Neutrophil (primary cell): Measurements from ENCODE around the gene ABCB11.

ENCODE experiments used
- H3K27ac ChIP-seq: fragments of 200-600 bp; sonication (generic); 2 replicates; pipeline ENCODE4 v1.5.1; 2016; ENCODE audit warnings: mild to moderate bottlenecking, moderate library complexity
- H3K27me3 ChIP-seq: fragments of 200-600 bp; sonication (generic); 2 replicates; pipeline ENCODE4 v1.6.0; 2016; ENCODE audit warnings: mild to moderate bottlenecking
- H3K36me3 ChIP-seq: fragments of 200-600 bp; sonication (generic); 2 replicates; pipeline ENCODE4 v1.5.1; 2017
- H3K4me1 ChIP-seq, 2 experiments: fragments of 200-600 bp in 1 of 2; sonication (generic) in 1 of 2; 1 replicate in 1 of 2; 2 replicates in 1 of 2; pipeline versions ENCODE4 v1.5.1 to v1.6.1; 2013 to 2016; ENCODE audit warnings: low read depth in 1 of 2, low read length in 1 of 2, mild to moderate bottlenecking in 1 of 2, moderate library complexity in 1 of 2; ENCODE audit not compliant: control insufficient read depth in 1 of 2, insufficient read depth in 1 of 2
- H3K4me3 ChIP-seq, 2 experiments: fragments of 200-600 bp in 1 of 2; sonication (generic) in 1 of 2; 1 replicate in 1 of 2; 2 replicates in 1 of 2; pipeline ENCODE4 v1.5.1; 2013 to 2016; ENCODE audit warnings: low read depth in 1 of 2, low read length in 1 of 2, mild to moderate bottlenecking in 1 of 2, moderate library complexity in 1 of 2
- H3K9me3 ChIP-seq: fragments of 200-600 bp; sonication (generic); 2 replicates; pipeline ENCODE4 v1.5.1; 2016
- CTCF ChIP-seq: fragments of 200-600 bp; sonication (generic); IDR thresholded peaks from 2 replicates; pipeline ENCODE4 v1.5.1; 2016; ENCODE audit warnings: antibody characterized with exemption

ABCB11 gene

DNA sequence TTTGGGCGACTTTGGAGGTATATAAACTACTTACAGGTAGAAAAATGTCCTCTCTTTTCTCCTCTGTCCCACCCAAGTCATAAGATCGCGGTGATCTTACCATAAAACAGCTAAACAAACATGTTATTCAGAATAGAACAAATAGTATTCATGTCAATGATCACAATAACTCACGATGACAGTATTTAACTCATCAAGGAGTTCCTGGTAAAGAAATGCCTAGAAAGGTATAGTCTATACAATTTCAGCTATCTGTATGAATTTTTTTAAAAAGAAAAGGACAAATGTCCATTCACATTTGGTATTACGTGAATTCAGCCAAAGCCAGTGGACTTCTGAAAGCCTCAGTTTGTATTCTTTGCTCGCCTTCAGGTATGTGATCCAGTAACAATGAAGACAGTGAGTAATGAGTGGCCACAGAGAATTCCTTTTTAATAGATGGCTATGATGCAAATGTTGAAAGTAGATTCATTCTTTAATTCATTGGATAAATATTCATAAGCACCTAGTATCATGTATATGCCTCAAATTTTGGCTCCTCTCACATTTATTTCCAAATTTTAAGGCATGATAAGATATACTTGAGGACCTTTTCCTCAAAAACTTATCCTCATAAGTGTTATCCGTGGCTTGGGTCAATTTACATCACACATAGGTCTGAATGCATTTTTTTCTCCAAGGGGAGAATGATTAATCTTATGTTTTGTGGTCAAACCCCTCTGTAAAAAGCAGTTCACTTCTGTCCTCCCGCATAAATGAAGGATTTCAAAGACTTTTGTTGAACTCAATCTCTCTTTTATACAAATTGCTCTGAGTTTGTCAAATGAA lies 20.3 kb downstream of the ABCB11 start:
- no peak for TF ChIP-seq CTCF
- Histone ChIP-seq H3K27ac (no peak overlapping the region), H3K4me3 (no peak overlapping the region), H3K9me3 (no peaks in the 10 kb centered on the region), H3K4me1 (peaks cover 24 to 26% of the 10 kb centered on the region in 2 experiments), H3K36me3 (no peaks in the 10 kb centered on the region), H3K27me3 (no peaks in the 10 kb centered on the region)

DNA sequence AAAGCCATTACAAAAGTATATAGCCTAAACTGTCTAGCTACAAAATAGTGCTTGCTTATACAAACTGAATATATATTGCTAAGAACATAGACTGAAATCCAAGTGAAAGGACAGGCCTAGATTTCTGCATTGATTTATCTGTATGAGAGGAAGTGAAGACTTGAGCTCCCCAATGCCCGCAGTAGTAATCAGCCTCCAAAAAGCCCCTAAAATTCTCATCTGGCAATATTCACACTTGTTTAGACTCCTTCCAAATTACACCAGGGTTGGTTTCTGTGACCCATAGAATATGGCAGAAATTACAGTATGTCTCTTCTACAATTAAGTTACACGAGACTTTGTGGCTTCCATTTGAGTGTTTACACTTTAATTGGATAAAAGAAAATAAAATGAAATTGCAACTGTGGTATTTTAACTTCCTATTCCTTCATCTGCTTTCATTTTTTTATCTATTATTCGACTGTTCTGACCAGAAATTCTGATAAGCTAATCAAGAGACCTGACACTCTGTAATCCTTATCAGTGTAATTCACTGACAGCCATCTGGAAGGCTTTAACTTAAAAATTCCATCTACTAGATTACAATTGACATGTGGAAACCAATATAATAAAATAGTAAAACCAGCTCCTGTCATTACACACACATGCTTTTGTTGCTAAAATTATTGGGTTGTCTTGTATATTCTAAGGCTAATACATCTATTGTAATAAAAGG lies 21.1 kb downstream of the ABCB11 start:
- Histone ChIP-seq H3K9me3 (no peaks in the 10 kb centered on the region), H3K27me3 (no peaks in the 10 kb centered on the region), H3K4me1 (peaks cover 16 to 18% of the 10 kb centered on the region in 2 experiments), H3K4me3 (no peak overlapping the region), H3K36me3 (no peaks in the 10 kb centered on the region), H3K27ac (no peak overlapping the region)
- TF ChIP-seq CTCF: no peak

- TF ChIP-seq CTCF: no peak
- H3K36me3 ChIP-seq: no peaks in the 10 kb centered on the region
- no peak overlapping the region for H3K4me3 ChIP-seq
- H3K27me3 ChIP-seq: no peaks in the 10 kb centered on the region
- H3K4me1 ChIP-seq: no peaks in the 10 kb centered on the region
- H3K27ac ChIP-seq: no peak overlapping the region
- no peaks in the 10 kb centered on the region for H3K9me3 ChIP-seq
Measured at GRCh38 chr2:169007941-169008340, 23.2 kb downstream of the ABCB11 start.

DNA sequence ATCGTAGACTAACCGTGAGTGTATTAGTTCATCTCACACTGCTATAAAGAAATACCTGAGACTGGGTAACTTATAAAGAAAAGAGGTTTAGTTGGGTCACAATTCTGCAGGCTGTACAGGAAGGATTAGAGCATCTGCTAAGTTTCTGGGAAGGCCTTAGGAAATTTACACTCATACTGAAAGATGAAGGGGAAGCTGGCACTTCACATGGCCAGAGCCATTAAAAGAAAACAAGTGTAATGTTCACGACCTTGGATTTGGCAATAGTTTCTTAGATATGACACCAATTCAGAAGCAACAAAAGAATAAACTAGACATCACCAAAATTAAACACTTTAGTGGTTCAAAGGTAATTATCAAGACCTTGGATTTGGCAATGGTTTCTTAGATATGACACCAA lies 23.8 kb downstream of the ABCB11 start:
- no peaks in the 10 kb centered on the region for H3K4me1 ChIP-seq
- H3K9me3 ChIP-seq: no peaks in the 10 kb centered on the region
- H3K27me3 ChIP-seq: no peaks in the 10 kb centered on the region
- H3K27ac ChIP-seq: no peak overlapping the region
- TF ChIP-seq CTCF: no peak
- no peaks in the 10 kb centered on the region for H3K36me3 ChIP-seq
- no peak overlapping the region for H3K4me3 ChIP-seq

GRCh38 chr2:169006665-169007064 lies 24.5 kb downstream of the ABCB11 start:
- no peak overlapping the region for H3K4me3 ChIP-seq
- no peaks in the 10 kb centered on the region for H3K4me1 ChIP-seq
- no peaks in the 10 kb centered on the region for H3K27me3 ChIP-seq
- H3K36me3 ChIP-seq: no peaks in the 10 kb centered on the region
- no peak overlapping the region for H3K27ac ChIP-seq
- H3K9me3 ChIP-seq: no peaks in the 10 kb centered on the region
- TF ChIP-seq CTCF: no peak
